IMR-90 (cell line): ENCODE measurements around the gene KRTAP9-1. TPM values are rescaled to one million over a fixed set of nuclear protein-coding genes. Genes with fewer than 3 reads are reported as not detected.

Experiments used
- ATAC-seq: fragments of 200-7000 bp; cut with Tn5 transposase; 2 replicates; pipeline ENCODE4 v1.9.1; 2020; ENCODE audit warnings: low read depth, mild to moderate bottlenecking, moderate library complexity
- BruUV-seq: library from RNA; stranded (reverse); fragments of 400-500 nt; replicated peaks from 2 replicates; lab custom pipeline; 2021; lab: Mats Ljungman, UMichigan
- CTCF ChIA-PET: fragments of 300-600 bp; formaldehyde crosslinking; extraction: SDS; loops from one replicate; lab custom pipeline; 2021; ENCODE audit warnings: antibody characterized with exemption; lab: Yijun Ruan, JAX
- POLR2A ChIA-PET: fragments of 300-600 bp; sonication (Branson Sonifier 250); formaldehyde crosslinking; loops from one replicate; lab custom pipeline; 2022; ENCODE audit warnings: antibody characterized with exemption; ENCODE audit not compliant: unreplicated experiment; lab: Charles Lee
- DNase-seq: peaks from one replicate; pipeline ENCODE4 v3.0.0; 2013
- H2AFZ ChIP-seq: replicated peaks from 2 replicates; pipeline ENCODE3; 2013; ENCODE audit warnings: low read length, mild to moderate bottlenecking; ENCODE audit not compliant: poor library complexity
- H2AK5ac ChIP-seq: 2 replicates; pipeline ENCODE4 v1.6.1; 2013; ENCODE audit warnings: low read depth, low read length, inconsistent platforms
- H2AK9ac ChIP-seq: replicated peaks from 2 replicates; pipeline ENCODE3; 2013; ENCODE audit warnings: mild to moderate bottlenecking, low read depth, low read length, moderate library complexity; ENCODE audit not compliant: poor library complexity
- H2BK120ac ChIP-seq: 2 replicates; pipeline ENCODE4 v1.6.1; 2013; ENCODE audit warnings: low read depth, low read length, inconsistent platforms
- H2BK15ac ChIP-seq: 3 replicates; pipeline ENCODE4 v1.6.1; 2013; ENCODE audit warnings: low read depth, low read length, inconsistent platforms
- H2BK20ac ChIP-seq: 2 replicates; pipeline ENCODE4 v1.6.1; 2013; ENCODE audit warnings: low read depth, mild to moderate bottlenecking, inconsistent platforms, low read length, moderate library complexity
- H2BK5ac ChIP-seq: 2 replicates; pipeline ENCODE4 v1.6.1; 2013; ENCODE audit warnings: mild to moderate bottlenecking, low read depth, low read length, inconsistent platforms; ENCODE audit not compliant: poor library complexity, severe bottlenecking
- H3K14ac ChIP-seq: replicated peaks from 2 replicates; pipeline ENCODE4 v1.6.1; 2013; ENCODE audit warnings: low read depth, low read length, inconsistent platforms
- H3K18ac ChIP-seq: 2 replicates; pipeline ENCODE4 v1.6.1; 2013; ENCODE audit warnings: low read depth, low read length, control low read depth
- H3K23ac ChIP-seq: 2 replicates; pipeline ENCODE4 v1.6.1; 2013; ENCODE audit warnings: low read depth, low read length, inconsistent platforms
- H3K27ac ChIP-seq: 2 replicates; pipeline ENCODE4 v1.5.1; 2013; ENCODE audit warnings: mild to moderate bottlenecking, control low read depth, low read length; ENCODE audit not compliant: insufficient read depth
- H3K27me3 ChIP-seq: 2 replicates; pipeline ENCODE4 v1.6.1; 2013; ENCODE audit warnings: low read length; ENCODE audit not compliant: control insufficient read depth, insufficient read depth
- H3K36me3 ChIP-seq: 2 replicates; pipeline ENCODE4 v1.6.1; 2013; ENCODE audit warnings: low read length, mixed read lengths; ENCODE audit not compliant: control insufficient read depth, insufficient read depth
- H3K4ac ChIP-seq: 2 replicates; pipeline ENCODE4 v1.6.1; 2013; ENCODE audit warnings: low read depth, low read length, inconsistent platforms
- H3K4me1 ChIP-seq: 2 replicates; pipeline ENCODE4 v1.6.1; 2013; ENCODE audit warnings: low read length, mixed read lengths; ENCODE audit not compliant: control insufficient read depth, insufficient read depth
- H3K4me2 ChIP-seq: 2 replicates; pipeline ENCODE4 v1.6.1; 2013; ENCODE audit warnings: low read depth, mild to moderate bottlenecking, control low read depth, low read length, moderate library complexity
- H3K4me3 ChIP-seq: 2 replicates; pipeline ENCODE4 v1.5.1; 2013; ENCODE audit warnings: low read depth, mild to moderate bottlenecking, control low read depth, low read length, moderate library complexity; ENCODE audit not compliant: insufficient read depth
- H3K56ac ChIP-seq: 2 replicates; pipeline ENCODE4 v1.6.1; 2013; ENCODE audit warnings: low read length, inconsistent platforms; ENCODE audit not compliant: insufficient read depth; ENCODE audit errors: extremely low read depth
- H3K79me1 ChIP-seq, 2 experiments: 2 replicates each; pipeline ENCODE4 v1.6.1; 2013; ENCODE audit warnings: low read length in 2 of 2, inconsistent platforms in 1 of 2, low read depth in 1 of 2
- H3K9ac ChIP-seq: 2 replicates; pipeline ENCODE4 v1.6.1; 2013; ENCODE audit warnings: low read depth, low read length, control low read depth
- H3K9me1 ChIP-seq: 2 replicates; pipeline ENCODE4 v1.6.1; 2013; ENCODE audit warnings: low read length, inconsistent platforms; ENCODE audit not compliant: insufficient read depth
- H3K9me3 ChIP-seq: 2 replicates; pipeline ENCODE4 v1.6.1; 2013; ENCODE audit warnings: low read length; ENCODE audit not compliant: control insufficient read depth, insufficient read depth
- H4K20me1 ChIP-seq: 2 replicates; pipeline ENCODE4 v1.6.1; 2013; ENCODE audit warnings: low read length, inconsistent platforms; ENCODE audit not compliant: insufficient read depth
- H4K5ac ChIP-seq: 2 replicates; pipeline ENCODE4 v1.6.1; 2013; ENCODE audit warnings: mild to moderate bottlenecking, low read depth, low read length, control low read depth
- H4K8ac ChIP-seq, 2 experiments: 2 replicates each; pipeline ENCODE4 v1.6.1; 2013; ENCODE audit warnings: low read depth in 2 of 2, low read length in 2 of 2, control low read depth in 1 of 2, inconsistent platforms in 1 of 2
- H4K91ac ChIP-seq: 2 replicates; pipeline ENCODE4 v1.6.1; 2013; ENCODE audit warnings: low read depth, low read length, inconsistent platforms; ENCODE audit not compliant: insufficient read depth
- BHLHE40 ChIP-seq: fragments of 150-350 bp; IDR thresholded peaks from 2 replicates; pipeline ENCODE4 v1.6.1; 2016; ENCODE audit warnings: mild to moderate bottlenecking, low read depth, low read length
- CEBPB ChIP-seq: IDR thresholded peaks from 2 replicates; pipeline ENCODE4 v1.6.1; 2012; ENCODE audit warnings: low read depth, low read length, improper control_type of control experiment
- CHD1 ChIP-seq: IDR thresholded peaks from 2 replicates; pipeline ENCODE4 v1.6.1; 2012; ENCODE audit warnings: low read depth, low read length, improper control_type of control experiment
- FOS ChIP-seq: fragments of 150-350 bp; IDR thresholded peaks from 2 replicates; pipeline ENCODE4 v1.6.1; 2016; ENCODE audit warnings: low read depth, low read length
- MAFK ChIP-seq: IDR thresholded peaks from 2 replicates; pipeline ENCODE4 v1.6.1; 2012; ENCODE audit warnings: low read depth, low read length, improper control_type of control experiment
- MAZ ChIP-seq: IDR thresholded peaks from 2 replicates; pipeline ENCODE4 v1.6.1; 2012; ENCODE audit warnings: low read depth, mild to moderate bottlenecking, low read length, improper control_type of control experiment, moderate library complexity, borderline replicate concordance
- MXI1 ChIP-seq: IDR thresholded peaks from 2 replicates; pipeline ENCODE4 v1.6.1; 2012; ENCODE audit warnings: low read depth, mild to moderate bottlenecking, low read length, moderate library complexity, borderline replicate concordance
- NFE2L2 ChIP-seq: fragments of 150-350 bp; IDR thresholded peaks from 2 replicates; pipeline ENCODE4 v1.6.1; 2016; ENCODE audit warnings: low read depth, mild to moderate bottlenecking, low read length
- POLR2A ChIP-seq: IDR thresholded peaks from 2 replicates; pipeline ENCODE4 v1.6.1; 2012; ENCODE audit warnings: mild to moderate bottlenecking, low read depth, low read length
- RCOR1 ChIP-seq: IDR thresholded peaks from 2 replicates; pipeline ENCODE4 v1.6.1; 2012; ENCODE audit warnings: mild to moderate bottlenecking, low read length, improper control_type of control experiment; ENCODE audit not compliant: insufficient replicate concordance
- RFX5 ChIP-seq: IDR thresholded peaks from 2 replicates; pipeline ENCODE4 v1.8.0; 2012; ENCODE audit warnings: low read depth, mild to moderate bottlenecking, low read length, moderate library complexity
- WGBS, 2 experiments: methylation state at CpG; one replicate each; pipeline versions ENCODE4 v1.1.5 to v1.1.7; 2013; ENCODE audit warnings: missing lambda C conversion rate in 2 of 2; ENCODE audit not compliant: insufficient read length in 1 of 2; ENCODE audit errors: extremely low coverage in 2 of 2; 5-methylcytosine and 5-hydroxymethylcytosine counted together
- dilution Hi-C: fragments of 300-500 bp; cut with HindIII; formaldehyde crosslinking; loops from one replicate; pipeline ENCODE4 v1.14.3; 2018; ENCODE audit warnings: low sequenced_read_pairs; ENCODE audit not compliant: unreplicated experiment
- in situ Hi-C: fragments of 300-500 bp; cut with MboI; formaldehyde crosslinking; loops from 3 replicates; pipeline ENCODE4 v1.14.3; 2019; ENCODE audit warnings: low sequenced_read_pairs, inconsistent platforms, mixed read lengths
- intact Hi-C: fragments of 100-400 bp; cut with micrococcal nuclease; formaldehyde crosslinking; loops from 2 replicates; pipeline ENCODE4 v1.10.0; 2022
- polyA plus RNA-seq, 3 experiments: library from polyadenylated mRNA; depleted of rRNA; stranded (reverse); fragments of >200 nt; gene quantifications; 2 replicates each; pipeline ENCODE4 v1.2.3, GENCODE V29; 2012; ENCODE audit warnings: low replicate concordance in 1 of 3
- total RNA-seq: library from RNA; depleted of rRNA; stranded (reverse); fragments of >200 nt; gene quantifications from 2 replicates; pipeline ENCODE4 v1.2.3, GENCODE V29; 2012
- TF ChIP-seq, protein P1 (sequence below): fragments of 150-350 bp; IDR thresholded peaks from 2 replicates; pipeline ENCODE4 v1.6.1; 2017; ENCODE audit warnings: mild to moderate bottlenecking, antibody characterized with exemption, low read length, low read depth
- TF ChIP-seq, protein P2 (sequence below): conservative IDR thresholded peaks from 2 replicates; pipeline ENCODE4 v1.5.1; 2012; ENCODE audit warnings: mild to moderate bottlenecking, low read depth, low read length, improper control_type of control experiment

Gene KRTAP9-1
- total and polyA plus RNA-seq, 2 of the 4 experiments (the other 2 are of a cell fraction) = not detected

DNA sequence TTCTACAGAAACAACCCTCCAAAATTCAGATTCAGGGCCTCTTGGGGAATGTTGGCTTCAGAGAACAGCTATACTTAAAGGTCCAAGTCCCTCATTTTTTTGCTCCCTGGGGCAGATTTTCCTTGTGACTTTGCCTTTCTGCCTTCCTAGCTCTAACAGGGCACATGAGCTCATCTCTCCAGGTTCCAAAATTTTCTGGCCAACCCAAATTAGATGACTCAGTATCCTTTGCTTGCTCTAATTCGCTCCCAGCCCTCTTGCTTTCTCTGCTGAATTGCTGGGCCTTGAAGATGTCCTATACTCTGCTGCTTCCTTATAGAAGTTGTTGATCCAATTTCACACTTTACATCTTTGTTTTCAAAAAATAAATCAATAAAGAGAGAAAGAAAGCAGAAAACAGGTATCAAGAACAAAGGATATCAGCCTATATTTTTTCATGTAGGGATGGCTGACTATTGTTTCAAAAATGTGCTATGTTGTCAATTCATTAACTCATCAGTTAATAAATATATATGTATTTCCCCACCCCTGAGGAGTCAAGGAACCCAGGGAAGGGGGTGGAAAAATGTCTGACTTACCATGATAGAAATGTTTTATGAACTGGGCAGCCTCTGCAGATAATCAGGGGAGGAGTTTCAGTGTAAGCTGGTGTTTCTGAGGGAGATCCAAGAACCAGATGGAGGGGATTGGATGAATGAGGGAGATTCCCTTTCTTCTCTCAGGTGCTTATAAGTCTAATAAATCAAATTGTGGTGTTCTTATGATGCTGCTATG is 10.7 kb upstream of the KRTAP9-1 start (continued):
- TF ChIP-seq, protein P1, sequence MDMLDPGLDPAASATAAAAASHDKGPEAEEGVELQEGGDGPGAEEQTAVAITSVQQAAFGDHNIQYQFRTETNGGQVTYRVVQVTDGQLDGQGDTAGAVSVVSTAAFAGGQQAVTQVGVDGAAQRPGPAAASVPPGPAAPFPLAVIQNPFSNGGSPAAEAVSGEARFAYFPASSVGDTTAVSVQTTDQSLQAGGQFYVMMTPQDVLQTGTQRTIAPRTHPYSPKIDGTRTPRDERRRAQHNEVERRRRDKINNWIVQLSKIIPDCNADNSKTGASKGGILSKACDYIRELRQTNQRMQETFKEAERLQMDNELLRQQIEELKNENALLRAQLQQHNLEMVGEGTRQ = no peak
- no peak for TF ChIP-seq NFE2L2

DNA sequence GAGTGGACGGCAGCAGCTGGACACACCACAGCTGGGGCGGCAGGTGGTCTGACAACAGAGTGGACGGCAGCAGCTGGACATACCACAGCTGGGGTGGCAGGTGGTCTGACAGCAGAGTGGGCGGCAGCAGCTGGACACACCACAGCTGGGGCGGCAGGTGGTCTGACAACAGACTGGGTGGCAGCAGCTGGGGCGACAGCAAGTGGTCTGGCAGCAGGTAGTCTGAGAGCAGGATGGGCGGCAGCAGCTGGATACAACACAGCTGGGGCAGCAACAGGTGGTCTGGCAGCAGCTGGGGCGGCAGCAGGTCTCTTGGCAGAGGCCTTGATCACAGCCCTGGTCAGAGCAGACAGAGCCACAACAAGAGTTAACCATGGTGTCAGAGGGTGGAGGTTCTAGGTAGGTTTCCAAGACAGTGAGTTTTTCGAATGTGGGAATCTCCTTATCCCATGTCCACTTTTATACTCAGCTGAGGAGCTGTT is 5.2 kb upstream of the KRTAP9-1 start, which contains the start of gene KRTAP4-1:
Gene KRTAP4-1 (minus strand): TSS at position 432 of the 482 bp plus-strand sequence. CDS start 57 bp downstream, at position 375.
- Histone ChIP-seq H3K56ac (no peak within 1 kb of the TSS), H3K9me3 (no peaks in the 10 kb centered on the region; the same call in 1 of the 2 replicates), H3K79me1 (no peaks in the 10 kb centered on the region), H2AK9ac (no peak within 1 kb of the TSS), H3K4me1 (no peaks in the 10 kb centered on the region), H3K27ac (no peak within 1 kb of the TSS), H4K8ac (no peak within 1 kb of the TSS), H4K91ac (no peak within 1 kb of the TSS), H2AFZ (peak within 1 kb of the TSS; percentile 46), H3K4me3 (no peak within 1 kb of the TSS), H3K23ac (no peak within 1 kb of the TSS), H4K5ac (no peak within 1 kb of the TSS), H3K18ac (no peak within 1 kb of the TSS), H2BK5ac (no peak within 1 kb of the TSS), H3K9me1 (no peaks in the 10 kb centered on the region), H3K27me3 (peaks cover 2% of the 10 kb centered on the region), H2BK20ac (no peak within 1 kb of the TSS), H4K20me1 (no peaks in the 10 kb centered on the region), H3K36me3 (no peaks in the 10 kb centered on the region), H3K4ac (no peak within 1 kb of the TSS), H2AK5ac (no peak within 1 kb of the TSS), H2BK15ac (no peak within 1 kb of the TSS), H3K9ac (no peak within 1 kb of the TSS), H3K14ac (no peak within 1 kb of the TSS), H2BK120ac (no peak within 1 kb of the TSS), H3K4me2 (no peak within 1 kb of the TSS)
- CTCF ChIA-PET = no interaction called here
- in situ Hi-C loops = no loop called here
- POLR2A ChIA-PET = no interaction called here
- TF ChIP-seq RCOR1 = no peak
- TF ChIP-seq CHD1 = no peak
- TF ChIP-seq MXI1 = no peak
- TF ChIP-seq CEBPB = no peak
- no peak for TF ChIP-seq MAZ
- no peak for TF ChIP-seq BHLHE40
- TF ChIP-seq MAFK = no peak
- no peak for TF ChIP-seq POLR2A
- TF ChIP-seq, protein P2, sequence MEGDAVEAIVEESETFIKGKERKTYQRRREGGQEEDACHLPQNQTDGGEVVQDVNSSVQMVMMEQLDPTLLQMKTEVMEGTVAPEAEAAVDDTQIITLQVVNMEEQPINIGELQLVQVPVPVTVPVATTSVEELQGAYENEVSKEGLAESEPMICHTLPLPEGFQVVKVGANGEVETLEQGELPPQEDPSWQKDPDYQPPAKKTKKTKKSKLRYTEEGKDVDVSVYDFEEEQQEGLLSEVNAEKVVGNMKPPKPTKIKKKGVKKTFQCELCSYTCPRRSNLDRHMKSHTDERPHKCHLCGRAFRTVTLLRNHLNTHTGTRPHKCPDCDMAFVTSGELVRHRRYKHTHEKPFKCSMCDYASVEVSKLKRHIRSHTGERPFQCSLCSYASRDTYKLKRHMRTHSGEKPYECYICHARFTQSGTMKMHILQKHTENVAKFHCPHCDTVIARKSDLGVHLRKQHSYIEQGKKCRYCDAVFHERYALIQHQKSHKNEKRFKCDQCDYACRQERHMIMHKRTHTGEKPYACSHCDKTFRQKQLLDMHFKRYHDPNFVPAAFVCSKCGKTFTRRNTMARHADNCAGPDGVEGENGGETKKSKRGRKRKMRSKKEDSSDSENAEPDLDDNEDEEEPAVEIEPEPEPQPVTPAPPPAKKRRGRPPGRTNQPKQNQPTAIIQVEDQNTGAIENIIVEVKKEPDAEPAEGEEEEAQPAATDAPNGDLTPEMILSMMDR = no peak
- no peak for TF ChIP-seq RFX5
- no peak for TF ChIP-seq FOS
- intact Hi-C loops = no loop called here
- 38% methylated on average over 2 of the region's 9 CpGs; no CpG with 5 or more reads in 1 of the 2 experiments for WGBS, 2 experiments
- DNase-seq = no peak
- no TSS peak for BruUV-seq
- dilution Hi-C loops = no loop called here
- ATAC-seq = no peak
